ENCODE measurements around the gene PATJ.

DNA sequence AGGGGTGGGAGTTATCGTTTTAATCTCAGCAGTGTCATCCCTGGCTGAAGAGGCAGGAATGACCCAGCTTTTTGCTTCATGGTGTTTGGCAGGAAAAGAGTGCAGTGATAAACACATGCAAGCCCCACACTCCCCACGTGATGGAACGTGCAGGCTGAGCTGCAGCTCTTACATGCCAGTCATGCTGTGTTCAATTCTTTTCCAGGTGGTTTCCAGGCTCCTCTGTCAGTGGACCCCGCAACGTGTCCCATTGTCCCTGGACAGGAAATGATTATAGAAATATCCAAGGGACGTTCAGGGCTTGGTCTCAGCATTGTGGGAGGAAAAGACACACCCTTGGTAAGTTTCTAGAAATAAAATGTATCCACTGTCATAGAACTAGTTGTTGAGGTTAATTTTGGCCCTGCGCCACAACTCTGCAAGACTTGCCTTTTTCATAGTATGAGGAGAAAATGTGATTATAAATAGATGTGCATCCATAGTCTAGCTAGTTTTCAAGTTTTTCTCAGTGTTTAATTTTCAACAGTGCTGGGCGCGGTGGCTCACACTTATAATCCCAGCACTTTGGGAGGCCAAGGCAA lies 342.1 kb downstream of the PATJ start:
- TF ChIP-seq, protein P1, sequence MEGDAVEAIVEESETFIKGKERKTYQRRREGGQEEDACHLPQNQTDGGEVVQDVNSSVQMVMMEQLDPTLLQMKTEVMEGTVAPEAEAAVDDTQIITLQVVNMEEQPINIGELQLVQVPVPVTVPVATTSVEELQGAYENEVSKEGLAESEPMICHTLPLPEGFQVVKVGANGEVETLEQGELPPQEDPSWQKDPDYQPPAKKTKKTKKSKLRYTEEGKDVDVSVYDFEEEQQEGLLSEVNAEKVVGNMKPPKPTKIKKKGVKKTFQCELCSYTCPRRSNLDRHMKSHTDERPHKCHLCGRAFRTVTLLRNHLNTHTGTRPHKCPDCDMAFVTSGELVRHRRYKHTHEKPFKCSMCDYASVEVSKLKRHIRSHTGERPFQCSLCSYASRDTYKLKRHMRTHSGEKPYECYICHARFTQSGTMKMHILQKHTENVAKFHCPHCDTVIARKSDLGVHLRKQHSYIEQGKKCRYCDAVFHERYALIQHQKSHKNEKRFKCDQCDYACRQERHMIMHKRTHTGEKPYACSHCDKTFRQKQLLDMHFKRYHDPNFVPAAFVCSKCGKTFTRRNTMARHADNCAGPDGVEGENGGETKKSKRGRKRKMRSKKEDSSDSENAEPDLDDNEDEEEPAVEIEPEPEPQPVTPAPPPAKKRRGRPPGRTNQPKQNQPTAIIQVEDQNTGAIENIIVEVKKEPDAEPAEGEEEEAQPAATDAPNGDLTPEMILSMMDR (IDR thresholded peaks at IDR 0.05): no peak
- TF ChIP-seq EP300 (IDR thresholded peaks at IDR 0.05): no peak
- TF ChIP-seq POLR2A (IDR thresholded peaks at IDR 0.05; ENCODE audit: low read depth): no peak

Data from esophagus muscularis mucosa (tissue), 4 donors.